ENCODE measurements around the gene ZFYVE28. TPM values are rescaled to one million over a fixed set of nuclear protein-coding genes. Genes with fewer than 3 reads are reported as not detected.
A peak's percentile ranks its signal among the peaks of the same experiment; 100 is the strongest.

ZFYVE28 gene
- total and polyA plus RNA-seq, 5 donors from 2014 or later: 8.5 to 86.4 (median 17.6) TPM

- Histone ChIP-seq H3K9me3 (ENCODE audit: control insufficient read depth in 2 of 2, low read length in 2 of 2) (no peaks in the 10 kb centered on the region), H3K4me1 (ENCODE audit: control insufficient read depth, insufficient read depth, low read length, poor library complexity, severe bottlenecking) (peaks cover 16% of the 10 kb centered on the region), H3K36me3 (ENCODE audit: control insufficient read depth, insufficient read depth, low read length) (peaks cover 15% of the 10 kb centered on the region), H3K27me3 (ENCODE audit: control insufficient read depth, insufficient read depth, low read length) (no peaks in the 10 kb centered on the region), H3K4me3 (ENCODE audit: low read depth, low read length) (no peak overlapping the region), H3K27ac (ENCODE audit: insufficient read depth, low read length, poor library complexity, severe bottlenecking) (peak overlapping the region; percentile 25)
- ATAC-seq (ENCODE audit: low read depth in 2 of 2) (no peak), DNase-seq (no peak)
- peaks cover 4% of the 10 kb centered on the region for H3K27me3 Mint-ChIP-seq
- H3K4me1 Mint-ChIP-seq: peaks cover 17 to 39% (median 19%) of the 10 kb centered on the region in 4 donors
- peak overlapping the region in 1 of 4 donors; percentile 25 for H3K4me3 Mint-ChIP-seq
- H3K27ac Mint-ChIP-seq: peak overlapping the region; percentile 73 to 82 (median 77)
- H3K9me3 Mint-ChIP-seq: peaks cover 0 to 3% (median 0%) of the 10 kb centered on the region in 7 donors
- peaks cover 3% of the 10 kb centered on the region for H3K36me3 Mint-ChIP-seq
Observed at GRCh38 chr4:2245057-2245786, 173.2 kb downstream of the ZFYVE28 start.

GRCh38 chr4:2243681-2244380 is 174.6 kb downstream of the ZFYVE28 start:
- H3K36me3 Mint-ChIP-seq: peaks cover 8% of the 10 kb centered on the region
- peak overlapping the region; percentile 35 to 89 (median 86) for H3K27ac Mint-ChIP-seq
- no peaks in the 10 kb centered on the region for H3K27me3 ChIP-seq (ENCODE audit: control insufficient read depth, insufficient read depth, low read length)
- ATAC-seq (ENCODE audit: low read depth in 2 of 2) (no peak), DNase-seq (peak in 1 of 3 donors; percentile 1)
- peaks cover 0 to 3% (median 0%) of the 10 kb centered on the region in 7 donors for H3K9me3 Mint-ChIP-seq
- H3K4me1 ChIP-seq (ENCODE audit: control insufficient read depth, insufficient read depth, low read length, poor library complexity, severe bottlenecking): peaks cover 30% of the 10 kb centered on the region
- peaks cover 9% of the 10 kb centered on the region for H3K36me3 ChIP-seq (ENCODE audit: control insufficient read depth, insufficient read depth, low read length)
- no peaks in the 10 kb centered on the region for H3K9me3 ChIP-seq (ENCODE audit: control insufficient read depth in 2 of 2, low read length in 2 of 2)
- peaks cover 4% of the 10 kb centered on the region for H3K27me3 Mint-ChIP-seq
- H3K27ac ChIP-seq (ENCODE audit: insufficient read depth, low read length, poor library complexity, severe bottlenecking): no peak overlapping the region
- peak overlapping the region in 3 of 4 donors; percentile 12 to 88 (median 52) for H3K4me3 Mint-ChIP-seq
- no peak overlapping the region for H3K4me3 ChIP-seq (ENCODE audit: low read depth, low read length)
- peaks cover 28 to 50% (median 31%) of the 10 kb centered on the region in 4 donors for H3K4me1 Mint-ChIP-seq

- DNase-seq (peak; percentile 98 to 100 (median 99)), ATAC-seq (ENCODE audit: low read depth in 2 of 2) (peak; percentile 92 to 95)
- H3K4me3 Mint-ChIP-seq: peak within 1 kb of the TSS; percentile 93 to 99 (median 94)
- H3K9me3 ChIP-seq (ENCODE audit: control insufficient read depth in 2 of 2, low read length in 2 of 2): no peaks in the 10 kb centered on the region
- H3K9me3 Mint-ChIP-seq: peaks cover 0 to 3% (median 0%) of the 10 kb centered on the region in 7 donors
- peak within 1 kb of the TSS; percentile 91 for H3K27ac ChIP-seq (ENCODE audit: insufficient read depth, low read length, poor library complexity, severe bottlenecking)
- H3K36me3 ChIP-seq (ENCODE audit: control insufficient read depth, insufficient read depth, low read length): peaks cover 6% of the 10 kb centered on the region
- peaks cover 44 to 68% (median 48%) of the 10 kb centered on the region in 4 donors for H3K4me1 Mint-ChIP-seq
- H3K4me1 ChIP-seq (ENCODE audit: control insufficient read depth, insufficient read depth, low read length, poor library complexity, severe bottlenecking): peaks cover 51% of the 10 kb centered on the region
- no peaks in the 10 kb centered on the region for H3K27me3 ChIP-seq (ENCODE audit: control insufficient read depth, insufficient read depth, low read length)
- H3K27me3 Mint-ChIP-seq: peaks cover 4% of the 10 kb centered on the region
- peaks cover 24% of the 10 kb centered on the region for H3K36me3 Mint-ChIP-seq
- peak within 1 kb of the TSS; percentile 85 to 97 (median 94) for H3K27ac Mint-ChIP-seq
- peak within 1 kb of the TSS; percentile 96 for H3K4me3 ChIP-seq (ENCODE audit: low read depth, low read length)
Observed at GRCh38 chr4:2241410-2242353, 176.8 kb downstream of the ZFYVE28 start, which contains the start of the genes HAUS3 and POLN. Gene HAUS3, minus strand, starts transcription at chr4:2242121. Its CDS starts 1,175 bp downstream, at chr4:2240946. Gene POLN, minus strand, starts transcription at chr4:2242121. Its CDS starts 12,890 bp downstream, at chr4:2229231.

GRCh38 chr4:2241003-2241402 is 177.4 kb downstream of the ZFYVE28 start:
- H3K4me1 ChIP-seq (ENCODE audit: control insufficient read depth, insufficient read depth, low read length, poor library complexity, severe bottlenecking): peaks cover 55% of the 10 kb centered on the region
- H3K36me3 ChIP-seq (ENCODE audit: control insufficient read depth, insufficient read depth, low read length): peaks cover 13% of the 10 kb centered on the region
- H3K4me3 ChIP-seq (ENCODE audit: low read depth, low read length): peak overlapping the region; percentile 96
- no peaks in the 10 kb centered on the region for H3K27me3 ChIP-seq (ENCODE audit: control insufficient read depth, insufficient read depth, low read length)
- no peaks in the 10 kb centered on the region for H3K9me3 ChIP-seq (ENCODE audit: control insufficient read depth in 2 of 2, low read length in 2 of 2)
- Mint-ChIP-seq H3K36me3 (peaks cover 24% of the 10 kb centered on the region), H3K27ac (peak overlapping the region; percentile 83 to 97 (median 94)), H3K4me1 (peaks cover 44 to 74% (median 48%) of the 10 kb centered on the region in 4 donors), H3K27me3 (peaks cover 4% of the 10 kb centered on the region), H3K9me3 (peaks cover 0 to 3% (median 0%) of the 10 kb centered on the region in 7 donors), H3K4me3 (peak overlapping the region; percentile 93 to 99 (median 94))
- ATAC-seq (ENCODE audit: low read depth in 2 of 2) (no peak), DNase-seq (peak in 2 of 3 donors; percentile 70 to 78)
- H3K27ac ChIP-seq (ENCODE audit: insufficient read depth, low read length, poor library complexity, severe bottlenecking): peak overlapping the region; percentile 91

- Histone ChIP-seq H3K36me3 (ENCODE audit: control insufficient read depth, insufficient read depth, low read length) (peaks cover 35% of the 10 kb centered on the region), H3K4me3 (ENCODE audit: low read depth, low read length) (peak overlapping the region; percentile 96), H3K27ac (ENCODE audit: insufficient read depth, low read length, poor library complexity, severe bottlenecking) (no peak overlapping the region), H3K4me1 (ENCODE audit: control insufficient read depth, insufficient read depth, low read length, poor library complexity, severe bottlenecking) (peaks cover 55% of the 10 kb centered on the region), H3K9me3 (ENCODE audit: control insufficient read depth in 2 of 2, low read length in 2 of 2) (no peaks in the 10 kb centered on the region), H3K27me3 (ENCODE audit: control insufficient read depth, insufficient read depth, low read length) (no peaks in the 10 kb centered on the region)
- H3K4me3 Mint-ChIP-seq: peak overlapping the region; percentile 57 to 92 (median 72)
- ATAC-seq (ENCODE audit: low read depth in 2 of 2) (no peak), DNase-seq (no peak)
- H3K27me3 Mint-ChIP-seq: no peaks in the 10 kb centered on the region
- H3K4me1 Mint-ChIP-seq: peaks cover 50 to 79% (median 60%) of the 10 kb centered on the region in 4 donors
- peaks cover 0 to 3% (median 0%) of the 10 kb centered on the region in 7 donors for H3K9me3 Mint-ChIP-seq
- peaks cover 38% of the 10 kb centered on the region for H3K36me3 Mint-ChIP-seq
- H3K27ac Mint-ChIP-seq: peak overlapping the region in 2 of 3 donors; percentile 50 to 70
Observed at GRCh38 chr4:2236944-2237666, 181.3 kb downstream of the ZFYVE28 start.

GRCh38 chr4:2231082-2231481 is 187.4 kb downstream of the ZFYVE28 start:
- Mint-ChIP-seq H3K9me3 (peaks cover 0 to 1% (median 0%) of the 10 kb centered on the region in 7 donors), H3K27ac (no peak overlapping the region), H3K36me3 (peaks cover 30% of the 10 kb centered on the region), H3K4me1 (peaks cover 13 to 53% (median 33%) of the 10 kb centered on the region in 4 donors), H3K27me3 (no peaks in the 10 kb centered on the region), H3K4me3 (no peak overlapping the region)
- no peak for ATAC-seq (ENCODE audit: low read depth in 2 of 2)
- Histone ChIP-seq H3K4me1 (ENCODE audit: control insufficient read depth, insufficient read depth, low read length, poor library complexity, severe bottlenecking) (peaks cover 4% of the 10 kb centered on the region), H3K4me3 (ENCODE audit: low read depth, low read length) (no peak overlapping the region), H3K36me3 (ENCODE audit: control insufficient read depth, insufficient read depth, low read length) (peaks cover 40% of the 10 kb centered on the region), H3K27ac (ENCODE audit: insufficient read depth, low read length, poor library complexity, severe bottlenecking) (no peak overlapping the region), H3K9me3 (ENCODE audit: control insufficient read depth in 2 of 2, low read length in 2 of 2) (no peaks in the 10 kb centered on the region), H3K27me3 (ENCODE audit: control insufficient read depth, insufficient read depth, low read length) (no peaks in the 10 kb centered on the region)
- DNase-seq: no peak

All from CD4-positive, CD25-positive, alpha-beta regulatory T cell (primary cell).